Ascending aorta (tissue), 2 donors: ENCODE results near the gene IFITM5. TPM values are rescaled to one million over a fixed set of nuclear protein-coding genes. Genes with fewer than 3 reads are reported as not detected.

Experiments
- DNase-seq, 2 donors: peaks; one replicate each; pipeline ENCODE4 v3.0.0-alpha.2; 2019; ENCODE audit warnings: low spot score in 2 of 2
- H3K27ac ChIP-seq, 2 donors: fragments of 200-600 bp; sonication (generic); one replicate each; pipeline ENCODE4 v1.5.1; 2016 to 2017; ENCODE audit warnings: mild to moderate bottlenecking in 1 of 2
- H3K27me3 ChIP-seq: fragments of 200-600 bp; sonication (generic); one replicate; pipeline ENCODE4 v1.5.1; 2017
- H3K36me3 ChIP-seq, 2 donors: fragments of 200-600 bp; sonication (generic); one replicate each; pipeline ENCODE4 v1.5.1; 2016
- H3K4me1 ChIP-seq, 2 donors: fragments of 200-600 bp; sonication (generic); one replicate each; pipeline ENCODE4 v1.5.1; 2016 to 2017; ENCODE audit warnings: mild to moderate bottlenecking in 1 of 2
- H3K4me3 ChIP-seq, 2 donors: fragments of 200-600 bp; sonication (generic); one replicate each; pipeline ENCODE4 v1.5.1; 2016 to 2017; ENCODE audit warnings: mild to moderate bottlenecking in 1 of 2
- H3K9me3 ChIP-seq, 2 donors: fragments of 200-600 bp; sonication (generic); one replicate each; pipeline ENCODE4 v1.5.1; 2016
- intact Hi-C: fragments of 100-400 bp; cut with DNase I; formaldehyde crosslinking; loops from one replicate; pipeline ENCODE4 v1.15.1; 2023
- total RNA-seq: library from RNA; depleted of rRNA; stranded (reverse); fragments of >200 nt; gene quantifications from one replicate; pipeline ENCODE4 v1.1.0, GENCODE V29; 2016
- TF ChIP-seq, protein P1 (sequence below), 3 experiments: fragments of 200-600 bp in 2 of 3; fragments of 450-650 bp in 1 of 3; sonication (generic) in 2 of 3; IDR thresholded peaks; one replicate each; pipeline ENCODE4 v1.5.1; 2016 to 2019; ENCODE audit warnings: antibody characterized with exemption in 3 of 3, mild to moderate bottlenecking in 1 of 3, moderate library complexity in 1 of 3

The IFITM5 gene
- total RNA-seq, 1 donor from 2014 or later = not detected

DNA sequence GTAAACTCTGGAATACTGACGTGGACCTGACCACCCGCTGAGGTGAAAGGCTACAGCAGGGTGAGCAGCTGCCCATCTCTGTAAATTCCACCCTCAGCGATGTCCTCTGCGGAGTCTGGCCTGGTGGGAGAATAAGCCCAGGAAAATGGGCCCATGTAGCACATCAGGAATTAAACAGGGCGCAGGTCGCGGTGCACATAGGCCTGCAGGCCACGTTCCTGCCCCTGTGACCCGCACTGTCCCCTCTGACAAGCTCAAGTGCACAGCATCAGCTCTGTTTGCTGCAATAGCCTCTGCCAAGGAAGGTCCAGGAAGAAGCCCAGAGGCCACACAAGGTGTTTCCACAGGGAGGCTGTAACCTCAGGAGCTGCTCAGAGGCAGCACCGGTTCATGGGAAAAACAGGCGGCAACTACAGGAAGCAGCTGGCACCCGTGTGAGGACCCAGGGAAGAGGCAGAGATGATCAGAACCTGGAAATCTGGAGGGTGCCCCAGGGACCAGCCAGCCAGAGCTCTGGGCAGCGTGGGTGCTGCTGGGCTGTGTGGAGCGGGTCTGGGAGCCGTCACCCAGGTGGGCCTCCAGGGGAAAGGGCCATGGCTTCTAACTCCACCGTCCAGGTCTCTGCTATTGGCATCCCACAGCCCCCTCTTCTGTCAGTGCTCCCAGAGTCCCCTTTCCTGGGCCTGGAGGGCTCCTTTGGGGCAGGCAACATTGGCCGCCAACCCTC is 7.5 kb upstream of the IFITM5 start:
- Histone ChIP-seq H3K9me3 (no peaks in the 10 kb centered on the region), H3K4me3 (no peak overlapping the region), H3K4me1 (peaks cover 7 to 34% of the 10 kb centered on the region in 2 donors), H3K27me3 (no peaks in the 10 kb centered on the region), H3K36me3 (no peaks in the 10 kb centered on the region), H3K27ac (peak overlapping the region; percentile 62 to 86)
- no peak for DNase-seq
- intact Hi-C loops = loop anchor here (5.0 kb wide), 4 partner anchors 70 to 200 kb away; partner anchors contain the start of genes BET1L, PSMD13, RIC8A and RNH1
- TF ChIP-seq, protein P1, sequence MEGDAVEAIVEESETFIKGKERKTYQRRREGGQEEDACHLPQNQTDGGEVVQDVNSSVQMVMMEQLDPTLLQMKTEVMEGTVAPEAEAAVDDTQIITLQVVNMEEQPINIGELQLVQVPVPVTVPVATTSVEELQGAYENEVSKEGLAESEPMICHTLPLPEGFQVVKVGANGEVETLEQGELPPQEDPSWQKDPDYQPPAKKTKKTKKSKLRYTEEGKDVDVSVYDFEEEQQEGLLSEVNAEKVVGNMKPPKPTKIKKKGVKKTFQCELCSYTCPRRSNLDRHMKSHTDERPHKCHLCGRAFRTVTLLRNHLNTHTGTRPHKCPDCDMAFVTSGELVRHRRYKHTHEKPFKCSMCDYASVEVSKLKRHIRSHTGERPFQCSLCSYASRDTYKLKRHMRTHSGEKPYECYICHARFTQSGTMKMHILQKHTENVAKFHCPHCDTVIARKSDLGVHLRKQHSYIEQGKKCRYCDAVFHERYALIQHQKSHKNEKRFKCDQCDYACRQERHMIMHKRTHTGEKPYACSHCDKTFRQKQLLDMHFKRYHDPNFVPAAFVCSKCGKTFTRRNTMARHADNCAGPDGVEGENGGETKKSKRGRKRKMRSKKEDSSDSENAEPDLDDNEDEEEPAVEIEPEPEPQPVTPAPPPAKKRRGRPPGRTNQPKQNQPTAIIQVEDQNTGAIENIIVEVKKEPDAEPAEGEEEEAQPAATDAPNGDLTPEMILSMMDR (IDR thresholded peaks at IDR 0.05) = no peak

- Histone ChIP-seq H3K27ac (peak overlapping the region in 1 of 2 donors; percentile 86), H3K27me3 (no peaks in the 10 kb centered on the region), H3K4me1 (peaks cover 7 to 32% of the 10 kb centered on the region in 2 donors), H3K4me3 (no peak overlapping the region), H3K9me3 (no peaks in the 10 kb centered on the region), H3K36me3 (no peaks in the 10 kb centered on the region)
- intact Hi-C loops = loop anchor here (5.0 kb wide), 4 partner anchors 69 to 201 kb away; partner anchors contain the start of genes BET1L, PSMD13, RIC8A and RNH1
- no peak for DNase-seq
- TF ChIP-seq, protein P1 (IDR thresholded peaks at IDR 0.05) = no peak
Observed at GRCh38 chr11:305844-306211, 6.5 kb upstream of the IFITM5 start.

- DNase-seq = peak in 1 of 2 donors; percentile 85
- no peak overlapping the region for H3K4me3 ChIP-seq
- H3K9me3 ChIP-seq = no peaks in the 10 kb centered on the region
- H3K27me3 ChIP-seq = no peaks in the 10 kb centered on the region
- intact Hi-C loops = loop anchor here (5.0 kb wide), 4 partner anchors 68 to 202 kb away; partner anchors contain the start of genes BET1L, PSMD13, RIC8A and RNH1
- H3K27ac ChIP-seq = peak overlapping the region in 1 of 2 donors; percentile 86
- peaks cover 7 to 35% of the 10 kb centered on the region in 2 donors for H3K4me1 ChIP-seq
- TF ChIP-seq, protein P1 (IDR thresholded peaks at IDR 0.05) = peak; percentile 58 to 65 (median 64)
- no peaks in the 10 kb centered on the region for H3K36me3 ChIP-seq
Observed at GRCh38 chr11:304915-305843, 5.9 kb upstream of the IFITM5 start.

- TF ChIP-seq, protein P1 (IDR thresholded peaks at IDR 0.05) = no peak
- intact Hi-C loops = no loop called here
- H3K4me1 ChIP-seq = peaks cover 0 to 30% of the 10 kb centered on the region in 2 donors
- H3K27ac ChIP-seq = no peak overlapping the region
- H3K9me3 ChIP-seq = no peaks in the 10 kb centered on the region
- no peak for DNase-seq
- no peaks in the 10 kb centered on the region for H3K36me3 ChIP-seq
- H3K27me3 ChIP-seq = no peaks in the 10 kb centered on the region
- no peak overlapping the region for H3K4me3 ChIP-seq
Observed at GRCh38 chr11:304061-304506, 4.8 kb upstream of the IFITM5 start.

DNA sequence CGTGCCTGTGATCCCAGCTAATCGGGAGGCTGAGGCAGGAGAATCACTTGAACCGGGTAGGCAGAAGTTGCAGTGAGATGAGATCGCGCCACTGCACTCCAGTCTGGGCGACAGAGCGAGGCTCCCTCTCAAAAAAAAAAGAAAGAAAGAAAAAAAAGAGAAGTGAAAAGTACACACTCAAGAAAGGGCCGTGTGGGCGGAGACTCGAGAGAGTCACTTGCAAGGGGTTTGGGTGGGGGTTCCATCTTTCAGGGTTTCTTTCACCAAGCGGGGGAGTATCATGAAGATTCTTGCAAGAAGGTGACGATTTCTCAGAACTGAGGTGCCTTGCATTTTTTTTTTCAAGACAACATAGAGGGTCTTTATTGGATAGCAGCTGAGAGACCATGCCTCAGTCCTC is 4.0 kb upstream of the IFITM5 start:
- no peaks in the 10 kb centered on the region for H3K27me3 ChIP-seq
- H3K4me3 ChIP-seq = no peak overlapping the region
- TF ChIP-seq, protein P1 (IDR thresholded peaks at IDR 0.05) = no peak
- no peaks in the 10 kb centered on the region for H3K9me3 ChIP-seq
- peaks cover 0 to 30% of the 10 kb centered on the region in 2 donors for H3K4me1 ChIP-seq
- no peaks in the 10 kb centered on the region for H3K36me3 ChIP-seq
- no peak overlapping the region for H3K27ac ChIP-seq
- DNase-seq = no peak
- intact Hi-C loops = no loop called here
